OCI-LY7 (cell line): ENCODE measurements around the gene TBC1D2B. TPM values are rescaled to one million over a fixed set of nuclear protein-coding genes. Genes with fewer than 3 reads are reported as not detected.

ENCODE experiments used
- BruUV-seq: library from RNA; stranded (reverse); fragments of 400-500 nt; replicated peaks from 2 replicates; lab custom pipeline; 2021; lab: Mats Ljungman, UMichigan
- CTCF ChIA-PET: fragments of 300-600 bp; sonication (Branson Sonifier 250); formaldehyde crosslinking; loops from one replicate; lab custom pipeline; 2022; ENCODE audit warnings: antibody characterized with exemption; ENCODE audit not compliant: unreplicated experiment; lab: Charles Lee
- POLR2A ChIA-PET: fragments of 300-600 bp; sonication (Branson Sonifier 250); formaldehyde crosslinking; loops from one replicate; lab custom pipeline; 2022; ENCODE audit warnings: antibody characterized with exemption; lab: Charles Lee
- DNase-seq: peaks from one replicate; pipeline ENCODE4 v3.0.0-alpha.2; 2015; ENCODE audit warnings: low spot score
- H2AFZ ChIP-seq: fragments of 200-600 bp; sonication (generic), shearing (Covaris generic); 2 replicates; pipeline ENCODE4 v1.6.1; 2014; ENCODE audit warnings: mild to moderate bottlenecking, antibody characterized with exemption, low read length, moderate library complexity
- H3K27ac ChIP-seq: fragments of 200-600 bp; sonication (generic); 2 replicates; pipeline ENCODE4 v1.5.1; 2014; ENCODE audit warnings: mixed run types, low read depth, mild to moderate bottlenecking, moderate library complexity, low read length, inconsistent platforms; ENCODE audit not compliant: poor library complexity, severe bottlenecking
- H3K36me3 ChIP-seq: fragments of 200-600 bp; sonication (generic); 2 replicates; pipeline ENCODE4 v1.6.1; 2014; ENCODE audit warnings: mild to moderate bottlenecking, antibody characterized with exemption, low read length, moderate library complexity, mixed read lengths; ENCODE audit not compliant: insufficient read depth
- H3K4me1 ChIP-seq: fragments of 200-600 bp; sonication (generic); 2 replicates; pipeline ENCODE4 v1.5.1; 2014; ENCODE audit warnings: mild to moderate bottlenecking, low read length; ENCODE audit not compliant: insufficient read depth, poor library complexity, severe bottlenecking
- H3K4me2 ChIP-seq: fragments of 200-600 bp; sonication (generic); 2 replicates; pipeline ENCODE4 v1.6.1; 2014; ENCODE audit warnings: mild to moderate bottlenecking, low read length
- H3K4me3 ChIP-seq: fragments of 200-600 bp; sonication (generic); 2 replicates; pipeline ENCODE4 v1.5.1; 2014; ENCODE audit warnings: mild to moderate bottlenecking, low read depth, low read length; ENCODE audit not compliant: poor library complexity, severe bottlenecking
- H3K79me2 ChIP-seq: fragments of 200-600 bp; sonication (generic); 2 replicates; pipeline ENCODE4 v1.6.1; 2016; ENCODE audit warnings: low read depth, mild to moderate bottlenecking, low read length, moderate library complexity, mixed read lengths; ENCODE audit not compliant: insufficient read depth
- H3K9me2 ChIP-seq: fragments of 200-600 bp; sonication (generic); 2 replicates; pipeline ENCODE4 v1.6.1; 2016; ENCODE audit warnings: mild to moderate bottlenecking, low read length, mixed read lengths; ENCODE audit not compliant: insufficient read depth
- H3K9me3 ChIP-seq: fragments of 200-600 bp; sonication (generic); 2 replicates; pipeline ENCODE4 v1.6.1; 2014; ENCODE audit warnings: mild to moderate bottlenecking, mixed run types, low read length, mixed read lengths
- H4K20me1 ChIP-seq: fragments of 200-600 bp; sonication (generic); 2 replicates; pipeline ENCODE4 v1.6.1; 2014; ENCODE audit warnings: mild to moderate bottlenecking, antibody characterized with exemption, low read length, moderate library complexity, mixed read lengths; ENCODE audit not compliant: insufficient read depth
- EZH2phosphoT487 ChIP-seq: fragments of 200-600 bp; sonication (generic); IDR thresholded peaks from 2 replicates; pipeline ENCODE4 v1.6.1; 2018; ENCODE audit warnings: low read depth, borderline replicate concordance, mild to moderate bottlenecking, mixed run types, antibody characterized with exemption, low read length, moderate library complexity, mixed read lengths
- intact Hi-C: fragments of 100-400 bp; cut with micrococcal nuclease; formaldehyde crosslinking; loops from one replicate; pipeline ENCODE4 v1.10.0; 2022; ENCODE audit not compliant: unreplicated experiment
- total RNA-seq, 2 experiments: library from RNA; depleted of rRNA in 1 of 2; stranded (reverse); fragments of >200 nt in 1 of 2; shearing (Covaris generic) in 1 of 2; gene quantifications; 2 replicates each; pipeline ENCODE4 v1.2.3, GENCODE V29; 2014 to 2022
- TF ChIP-seq, protein P1 (sequence below): fragments of 200-600 bp; sonication (generic); conservative IDR thresholded peaks from 2 replicates; pipeline ENCODE4 v1.5.1; 2014; ENCODE audit warnings: mild to moderate bottlenecking, antibody characterized with exemption, low read length, moderate library complexity, mixed read lengths

The TBC1D2B gene
- total RNA-seq, 2 experiments from 2014 or later: 30.9 to 41.5 TPM

DNA sequence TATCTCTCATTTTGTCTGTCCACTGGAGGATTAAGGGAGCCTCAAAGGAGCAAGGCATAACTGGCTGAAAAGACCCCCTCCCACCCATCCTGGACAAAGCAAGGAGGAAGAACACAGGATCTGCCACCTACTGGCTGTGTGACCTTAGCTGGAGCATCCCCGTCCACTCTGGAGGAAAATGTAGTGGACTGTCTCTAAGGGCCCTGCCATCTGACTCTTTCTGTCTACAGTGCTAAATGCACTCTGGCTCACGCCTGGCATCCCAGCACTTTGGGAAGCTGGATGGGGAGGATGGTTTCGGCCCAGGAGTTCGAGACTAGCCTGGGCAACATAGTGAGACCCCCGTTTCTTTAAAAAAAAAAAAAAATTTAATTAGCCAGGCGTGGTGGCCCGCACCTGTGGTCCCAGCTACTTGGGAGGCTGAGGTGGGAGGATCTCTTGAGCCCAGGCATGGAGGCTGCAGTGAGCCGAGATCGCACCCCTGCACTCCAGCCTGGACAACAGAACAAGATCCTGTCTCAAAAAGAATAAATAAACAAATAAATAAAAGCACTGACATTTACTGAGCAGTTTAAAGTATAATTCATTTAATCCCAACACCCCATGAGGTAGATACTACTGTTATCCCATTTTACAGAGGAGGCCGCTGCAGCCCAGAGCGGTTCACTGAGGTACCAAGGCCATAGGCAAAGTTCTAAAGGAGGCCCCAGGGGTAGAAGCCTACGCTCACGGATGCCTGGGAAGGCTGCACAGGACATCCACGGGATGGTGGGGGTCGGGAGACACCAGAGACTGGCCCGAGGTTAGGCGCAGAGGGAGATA is 1.1 kb downstream of the TBC1D2B start:
- peak overlapping the region; percentile 47 for H3K27ac ChIP-seq
- ChIA-PET POLR2A (interaction anchor here (1.4 kb wide), 1 partner anchor 18 kb away, joined by 3 read pairs; no protein-coding TSS in a partner anchor), CTCF (no interaction called here)
- peak overlapping the region; percentile 27; the same call in 1 of the 2 replicates for H2AFZ ChIP-seq
- no peaks in the 10 kb centered on the region for H3K9me2 ChIP-seq
- H3K9me3 ChIP-seq: no peaks in the 10 kb centered on the region
- H4K20me1 ChIP-seq: 0 out of 2 replicates have a peak, but pooled peaks cover 7% of the 10 kb centered on the region
- intact Hi-C loops: no loop called here
- no TSS peak for BruUV-seq
- peak overlapping the region; percentile 89 for H3K4me3 ChIP-seq
- H3K4me1 ChIP-seq: peaks cover 32% of the 10 kb centered on the region
- no peak for TF ChIP-seq EZH2phosphoT487
- TF ChIP-seq, protein P1, sequence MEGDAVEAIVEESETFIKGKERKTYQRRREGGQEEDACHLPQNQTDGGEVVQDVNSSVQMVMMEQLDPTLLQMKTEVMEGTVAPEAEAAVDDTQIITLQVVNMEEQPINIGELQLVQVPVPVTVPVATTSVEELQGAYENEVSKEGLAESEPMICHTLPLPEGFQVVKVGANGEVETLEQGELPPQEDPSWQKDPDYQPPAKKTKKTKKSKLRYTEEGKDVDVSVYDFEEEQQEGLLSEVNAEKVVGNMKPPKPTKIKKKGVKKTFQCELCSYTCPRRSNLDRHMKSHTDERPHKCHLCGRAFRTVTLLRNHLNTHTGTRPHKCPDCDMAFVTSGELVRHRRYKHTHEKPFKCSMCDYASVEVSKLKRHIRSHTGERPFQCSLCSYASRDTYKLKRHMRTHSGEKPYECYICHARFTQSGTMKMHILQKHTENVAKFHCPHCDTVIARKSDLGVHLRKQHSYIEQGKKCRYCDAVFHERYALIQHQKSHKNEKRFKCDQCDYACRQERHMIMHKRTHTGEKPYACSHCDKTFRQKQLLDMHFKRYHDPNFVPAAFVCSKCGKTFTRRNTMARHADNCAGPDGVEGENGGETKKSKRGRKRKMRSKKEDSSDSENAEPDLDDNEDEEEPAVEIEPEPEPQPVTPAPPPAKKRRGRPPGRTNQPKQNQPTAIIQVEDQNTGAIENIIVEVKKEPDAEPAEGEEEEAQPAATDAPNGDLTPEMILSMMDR: peak; percentile 68
- H3K36me3 ChIP-seq: peaks cover 10% of the 10 kb centered on the region; the same call in 1 of the 2 replicates
- no peak for DNase-seq
- peak overlapping the region; percentile 96 for H3K4me2 ChIP-seq
- peaks cover 54% of the 10 kb centered on the region for H3K79me2 ChIP-seq

GRCh38 chr15:78075490-78076230 is 1.9 kb downstream of the TBC1D2B start:
- ChIA-PET CTCF (no interaction called here), POLR2A (interaction anchor here (1.2 to 1.4 kb wide), 2 partner anchors 13 to 17 kb away, joined by 3 read pairs; no protein-coding TSS in a partner anchor)
- Histone ChIP-seq H3K4me2 (peak overlapping the region; percentile 96), H3K4me3 (peak overlapping the region; percentile 89), H3K79me2 (peaks cover 60% of the 10 kb centered on the region), H3K36me3 (peaks cover 16% of the 10 kb centered on the region; the same call in 1 of the 2 replicates), H3K27ac (no peak overlapping the region), H3K9me2 (no peaks in the 10 kb centered on the region), H2AFZ (no peak overlapping the region), H4K20me1 (0 out of 2 replicates have a peak, but pooled peaks cover 7% of the 10 kb centered on the region), H3K9me3 (no peaks in the 10 kb centered on the region), H3K4me1 (peaks cover 38% of the 10 kb centered on the region)
- DNase-seq: no peak
- TF ChIP-seq EZH2phosphoT487: no peak
- TF ChIP-seq, protein P1: no peak
- BruUV-seq: no TSS peak
- intact Hi-C loops: no loop called here
